GM23338 (cell line): Measurements from ENCODE around the gene SLC9A1. TPM values are rescaled to one million over a fixed set of nuclear protein-coding genes. Genes with fewer than 3 reads are reported as not detected.

ENCODE experiments used
- ATAC-seq: fragments of 200-7000 bp; cut with Tn5 transposase; 3 replicates; pipeline ENCODE4 v1.9.1; 2020
- DNase-seq: peaks from one replicate; pipeline ENCODE4 v3.0.0-alpha.2; 2015; ENCODE audit warnings: low spot score
- H2AFZ ChIP-seq: fragments of 200-600 bp; sonication (generic); 2 replicates; pipeline ENCODE4 v1.8.0; 2016; ENCODE audit warnings: antibody characterized with exemption, mild to moderate bottlenecking, moderate library complexity
- H3F3A ChIP-seq: fragments of 200-600 bp; sonication (generic); replicated peaks from 2 replicates; pipeline ENCODE4 v1.8.0; 2017; ENCODE audit warnings: antibody characterized with exemption, mixed run types, low read depth
- H3K27ac ChIP-seq: fragments of 200-600 bp; sonication (generic); 2 replicates; pipeline ENCODE4 v1.6.1; 2016; ENCODE audit warnings: low read depth
- H3K27me3 ChIP-seq: fragments of 200-600 bp; sonication (generic); 2 replicates; pipeline ENCODE4 v1.8.0; 2016; ENCODE audit warnings: mild to moderate bottlenecking, mixed run types, moderate library complexity; ENCODE audit not compliant: insufficient read depth
- H3K36me3 ChIP-seq: fragments of 200-600 bp; sonication (generic); 2 replicates; pipeline ENCODE4 v1.8.0; 2016; ENCODE audit warnings: mild to moderate bottlenecking; ENCODE audit not compliant: insufficient read depth
- H3K4me1 ChIP-seq: fragments of 200-600 bp; sonication (generic); 2 replicates; pipeline ENCODE4 v1.8.0; 2016; ENCODE audit warnings: mild to moderate bottlenecking, moderate library complexity; ENCODE audit not compliant: insufficient read depth
- H3K4me2 ChIP-seq: fragments of 200-600 bp; sonication (generic); 2 replicates; pipeline ENCODE4 v1.7.1; 2017; ENCODE audit warnings: mixed run types
- H3K4me3 ChIP-seq: fragments of 200-600 bp; sonication (generic); 2 replicates; pipeline ENCODE4 v1.6.1; 2016; ENCODE audit warnings: mixed run types
- H3K79me2 ChIP-seq: fragments of 200-600 bp; sonication (generic); replicated peaks from 2 replicates; pipeline ENCODE4 v1.8.0; 2017; ENCODE audit warnings: mild to moderate bottlenecking; ENCODE audit not compliant: insufficient read depth
- H3K9me2 ChIP-seq: fragments of 200-600 bp; sonication (generic); 2 replicates; pipeline ENCODE4 v1.8.0; 2017; ENCODE audit not compliant: insufficient read depth
- H4K20me1 ChIP-seq: fragments of 200-600 bp; sonication (generic); replicated peaks from 2 replicates; pipeline ENCODE4 v1.8.0; 2017; ENCODE audit warnings: mild to moderate bottlenecking; ENCODE audit not compliant: insufficient read depth
- H3K27ac Mint-ChIP-seq: 2 replicates; pipeline ENCODE4 v1.8.0; 2020; ENCODE audit warnings: inconsistent platforms, mild to moderate bottlenecking, moderate library complexity, mixed read lengths
- H3K27me3 Mint-ChIP-seq: 3 replicates; pipeline ENCODE4 v1.8.0; 2022; ENCODE audit warnings: low read depth, mild to moderate bottlenecking, moderate library complexity, mixed read lengths, inconsistent platforms; ENCODE audit not compliant: insufficient read depth, poor library complexity
- H3K36me3 Mint-ChIP-seq: 3 replicates; pipeline ENCODE4 v1.8.0; 2021; ENCODE audit warnings: low read depth, mild to moderate bottlenecking, inconsistent platforms, moderate library complexity, mixed read lengths
- H3K4me1 Mint-ChIP-seq: 3 replicates; pipeline ENCODE4 v1.8.0; 2020; ENCODE audit warnings: mild to moderate bottlenecking, inconsistent platforms, mixed read lengths
- H3K4me3 Mint-ChIP-seq: 3 replicates; pipeline ENCODE4 v1.8.0; 2021; ENCODE audit warnings: moderate library complexity, mild to moderate bottlenecking, inconsistent platforms, mixed read lengths
- H3K9me3 Mint-ChIP-seq: 3 replicates; pipeline ENCODE4 v1.8.0; 2020; ENCODE audit warnings: moderate library complexity, mild to moderate bottlenecking, inconsistent platforms, mixed read lengths
- CREB1 ChIP-seq: fragments of 250-450 bp; sonication (Bioruptor Pico); IDR thresholded peaks from 2 replicates; pipeline ENCODE4 v1.5.0; 2020; ENCODE audit warnings: low read depth, mild to moderate bottlenecking, moderate library complexity
- CTCF ChIP-seq, 2 experiments: fragments of 200-600 bp in 1 of 2; sonication (generic) in 1 of 2; conservative IDR thresholded peaks; 2 replicates each; pipeline versions ENCODE4 v1.5.1 to v1.6.1; 2016 to 2017; ENCODE audit warnings: antibody characterized with exemption in 2 of 2, low read depth in 2 of 2, mild to moderate bottlenecking in 2 of 2, moderate library complexity in 1 of 2
- ETS1 ChIP-seq: IDR thresholded peaks from 2 replicates; pipeline ENCODE4 v1.6.1; 2016; ENCODE audit warnings: antibody characterized with exemption
- EZH2 ChIP-seq: fragments of 200-600 bp; sonication (generic); IDR thresholded peaks from one replicate; pipeline ENCODE4 v1.8.0; 2017; ENCODE audit warnings: antibody characterized with exemption, mild to moderate bottlenecking, low read depth; ENCODE audit not compliant: unreplicated experiment
- EZH2phosphoT487 ChIP-seq: fragments of 200-600 bp; sonication (generic); IDR thresholded peaks from one replicate; pipeline ENCODE4 v1.8.1; 2018; ENCODE audit warnings: antibody characterized with exemption; ENCODE audit not compliant: unreplicated experiment
- JUNB ChIP-seq: IDR thresholded peaks from one replicate; pipeline ENCODE4 v1.6.1; 2016; ENCODE audit warnings: antibody characterized with exemption; ENCODE audit not compliant: unreplicated experiment
- NANOG ChIP-seq: IDR thresholded peaks from 2 replicates; pipeline ENCODE4 v1.6.1; 2016; ENCODE audit warnings: antibody characterized with exemption, borderline replicate concordance
- POLR2AphosphoS5 ChIP-seq: IDR thresholded peaks from 2 replicates; pipeline ENCODE4 v1.6.1; 2016; ENCODE audit warnings: antibody characterized with exemption, low read depth
- REST ChIP-seq: IDR thresholded peaks from one replicate; pipeline ENCODE4 v1.6.1; 2018; ENCODE audit warnings: antibody characterized with exemption; ENCODE audit not compliant: unreplicated experiment
- STAT1 ChIP-seq: IDR thresholded peaks from one replicate; pipeline ENCODE4 v1.6.1; 2016; ENCODE audit warnings: antibody characterized with exemption; ENCODE audit not compliant: unreplicated experiment
- ZNF114 ChIP-seq: fragments of 250-450 bp; sonication (Bioruptor Pico); IDR thresholded peaks from 2 replicates; pipeline ENCODE4 v1.5.0; 2020; ENCODE audit warnings: mild to moderate bottlenecking, moderate library complexity
- ZNF331 ChIP-seq: fragments of 250-450 bp; sonication (Bioruptor Pico); IDR thresholded peaks from 2 replicates; pipeline ENCODE4 v1.5.0; 2020; ENCODE audit warnings: low read depth, mild to moderate bottlenecking, moderate library complexity
- ZNF462 ChIP-seq: fragments of 250-450 bp; sonication (Bioruptor Pico); IDR thresholded peaks from 2 replicates; pipeline ENCODE4 v1.5.0; 2020; ENCODE audit warnings: mild to moderate bottlenecking, moderate library complexity
- polyA plus RNA-seq: library from polyadenylated mRNA; unstranded; fragments of >200 nt; fragmentation: Nextera tagmentation; extraction: Ambion mirVana; gene quantifications from 2 replicates; pipeline ENCODE4 v1.2.1, GENCODE V29; 2016
- total RNA-seq: library from RNA; depleted of rRNA; stranded (reverse); fragments of >200 nt; shearing (Covaris generic); gene quantifications from 2 replicates; pipeline ENCODE4 v1.2.3, GENCODE V29; 2014

Gene SLC9A1
- total and polyA plus RNA-seq, 2 experiments from 2014 or later: 10.4 to 22.3 TPM

- TF ChIP-seq EZH2: no peak
- TF ChIP-seq CREB1 (CRISPR knock-in tag): no peak
- TF ChIP-seq EZH2phosphoT487: no peak
- no peak for TF ChIP-seq ZNF331 (CRISPR knock-in tag)
These were observed 38.2 kb downstream of the SLC9A1 start (continued) for GRCh38 chr1:27116697-27117096.

- no peak overlapping the region for H3K27ac ChIP-seq
- Mint-ChIP-seq H3K27ac (no peak overlapping the region), H3K4me1 (peaks cover 17% of the 10 kb centered on the region), H3K27me3 (peaks cover 7% of the 10 kb centered on the region), H3K4me3 (no peak overlapping the region), H3K36me3 (peaks cover 3% of the 10 kb centered on the region; the same call in 1 of the 3 replicates), H3K9me3 (no peaks in the 10 kb centered on the region)
- H3K4me1 ChIP-seq: 0 out of 2 replicates have a peak, but pooled peaks cover 7% of the 10 kb centered on the region
- ATAC-seq (no peak), DNase-seq (no peak)
- H3K4me3 ChIP-seq: no peak overlapping the region
- TF ChIP-seq CREB1 (CRISPR knock-in tag) (no peak), NANOG (no peak), ZNF331 (CRISPR knock-in tag) (no peak), REST (no peak), EZH2phosphoT487 (no peak), CTCF (conservative IDR thresholded peaks at IDR 0.05; ENCODE audit: low read depth in 2 of 2) (no peak), ETS1 (no peak), ZNF114 (no peak), POLR2AphosphoS5 (no peak), STAT1 (no peak), EZH2 (no peak), ZNF462 (no peak), JUNB (no peak)
- H4K20me1 ChIP-seq: no peaks in the 10 kb centered on the region
- no peaks in the 10 kb centered on the region for H3K36me3 ChIP-seq
- no peak overlapping the region for H2AFZ ChIP-seq
- no peak overlapping the region for H3K4me2 ChIP-seq
- H3K9me2 ChIP-seq: no peaks in the 10 kb centered on the region
- H3K27me3 ChIP-seq: no peaks in the 10 kb centered on the region
- H3F3A ChIP-seq: 0 out of 2 replicates have a peak, but pooled peaks cover 2% of the 10 kb centered on the region
- H3K79me2 ChIP-seq: no peaks in the 10 kb centered on the region; the same call in 1 of the 2 replicates
These were observed 38.7 kb downstream of the SLC9A1 start for GRCh38 chr1:27116232-27116631.
